Loucy (cell line): ENCODE measurements around the gene CPOX.

Experiments
- CTCF ChIP-seq: fragments of 200-600 bp; sonication (generic); conservative IDR thresholded peaks from 2 replicates; pipeline ENCODE4 v1.5.1; 2014; ENCODE audit warnings: mild to moderate bottlenecking, antibody characterized with exemption, low read length
- EZH2phosphoT487 ChIP-seq: fragments of 200-600 bp; IDR thresholded peaks from 2 replicates; pipeline ENCODE4 v1.6.1; 2018; ENCODE audit warnings: antibody characterized with exemption, mild to moderate bottlenecking, moderate library complexity, borderline replicate concordance

GRCh38 chr3:98613616-98614015, 20.2 kb upstream of the CPOX start:
- no peak for TF ChIP-seq CTCF
- TF ChIP-seq EZH2phosphoT487: no peak
